ENCODE measurements around the gene KLHL18. TPM values are rescaled to one million over a fixed set of nuclear protein-coding genes. Genes with fewer than 3 reads are reported as not detected.
"Not testable (repeated sequence)": the region's sequence is repeated elsewhere in the genome, so short reads cannot be mapped to it uniquely, and the experiment has no call there.

KLHL18 gene
- total RNA-seq, 1 experiment from 2014 or later = 11.3 TPM

DNA sequence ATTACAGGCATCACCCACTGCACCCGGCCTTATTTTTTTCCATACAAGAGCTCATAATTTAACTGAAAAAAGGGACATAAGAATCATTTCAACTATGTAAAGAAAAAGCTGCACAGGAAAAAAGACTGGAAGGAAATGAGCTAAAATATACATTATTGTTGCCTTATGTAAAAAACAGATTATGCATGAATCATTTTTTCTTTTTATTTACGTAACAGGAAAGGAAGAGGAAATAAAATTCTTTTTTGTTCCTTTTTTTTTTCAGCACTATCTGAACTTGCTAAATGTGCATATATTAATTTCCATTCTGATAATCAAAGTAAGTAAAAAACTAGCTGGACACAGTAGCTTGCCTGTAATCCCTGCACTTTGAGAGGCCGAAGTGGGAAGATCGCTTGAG lies 12.2 kb upstream of the KLHL18 start:
- no peak for DNase-seq (ENCODE audit: extremely low read depth, low read depth)

DNA sequence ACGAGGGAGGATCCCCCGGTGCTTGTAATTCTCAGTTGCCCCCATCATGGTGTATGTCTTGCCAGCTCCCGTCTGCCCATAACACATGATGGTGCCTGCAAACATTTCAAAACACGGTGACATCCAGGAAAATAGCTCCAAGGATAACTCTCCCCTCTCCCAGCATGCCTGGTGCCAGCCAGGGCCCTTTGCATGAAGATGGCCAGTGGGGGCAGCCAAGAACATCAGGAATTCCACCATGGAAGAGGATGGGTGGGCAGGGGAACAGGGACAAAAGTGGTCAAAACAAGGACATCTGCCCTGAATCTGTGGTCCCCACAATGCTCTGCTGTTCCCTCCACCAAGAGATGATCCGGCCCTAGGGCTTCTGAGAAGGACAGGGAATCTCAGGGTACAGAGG lies 9.2 kb upstream of the KLHL18 start:
- no peak for DNase-seq (ENCODE audit: extremely low read depth, low read depth)

DNA sequence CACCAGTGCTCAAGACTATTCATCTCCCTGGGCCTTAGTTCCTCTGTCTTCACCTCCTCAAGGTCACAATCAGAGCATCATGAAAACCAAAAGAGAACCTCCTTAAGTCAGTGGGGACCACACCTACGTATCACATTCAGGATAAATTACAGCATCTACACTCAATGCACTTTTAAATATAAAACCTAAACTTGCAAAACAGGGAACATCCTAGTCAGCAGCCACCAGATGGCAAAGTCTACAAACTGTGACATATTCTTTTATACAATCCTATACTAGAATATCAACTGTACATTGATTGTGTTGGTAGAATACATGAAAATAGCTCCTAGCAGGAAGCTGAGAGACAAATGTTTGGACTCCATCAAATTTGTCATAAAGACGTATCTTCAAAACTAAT lies 8.1 kb upstream of the KLHL18 start:
- DNase-seq (ENCODE audit: extremely low read depth, low read depth) = no peak

DNA sequence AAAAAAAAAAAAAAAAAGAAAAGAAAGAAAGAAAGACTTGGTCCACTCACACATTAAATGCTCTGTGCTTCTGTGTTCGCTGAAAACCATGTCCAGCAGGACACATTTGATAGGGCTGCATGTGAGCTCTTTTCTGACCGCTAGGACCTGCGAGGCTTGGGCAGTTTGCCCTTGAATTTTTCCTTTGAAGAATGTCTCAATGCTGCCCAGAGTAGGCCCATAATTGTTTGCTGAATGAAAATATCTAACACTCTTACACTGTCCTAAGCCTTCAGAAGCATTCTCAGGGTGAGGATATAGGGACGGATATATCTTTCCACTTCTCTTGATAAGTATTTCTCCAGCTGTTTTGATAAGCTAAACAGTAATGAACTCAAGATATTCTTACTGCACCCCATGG lies 6.2 kb upstream of the KLHL18 start:
- DNase-seq (ENCODE audit: extremely low read depth, low read depth) = no peak

DNA sequence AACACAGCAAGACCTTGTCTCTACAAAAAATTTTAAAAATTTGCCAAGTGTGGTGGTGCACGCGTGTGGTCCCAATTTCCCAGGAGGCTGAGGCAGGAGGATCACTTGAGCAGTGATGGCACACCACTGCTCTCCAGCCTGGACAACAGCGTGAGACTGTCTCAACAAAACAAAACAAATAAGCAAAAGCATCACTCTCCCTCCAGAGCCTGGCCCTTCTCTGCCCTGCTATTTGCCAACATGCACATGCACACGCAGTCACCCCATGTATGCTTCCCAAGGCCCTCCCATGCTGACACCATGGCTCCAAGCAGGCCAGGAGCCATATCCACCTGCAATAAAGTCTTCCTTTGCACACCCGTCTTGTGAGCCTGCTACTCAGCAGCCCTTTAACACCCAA lies 2.2 kb upstream of the KLHL18 start:
- no peak for DNase-seq (ENCODE audit: extremely low read depth, low read depth)

DNA sequence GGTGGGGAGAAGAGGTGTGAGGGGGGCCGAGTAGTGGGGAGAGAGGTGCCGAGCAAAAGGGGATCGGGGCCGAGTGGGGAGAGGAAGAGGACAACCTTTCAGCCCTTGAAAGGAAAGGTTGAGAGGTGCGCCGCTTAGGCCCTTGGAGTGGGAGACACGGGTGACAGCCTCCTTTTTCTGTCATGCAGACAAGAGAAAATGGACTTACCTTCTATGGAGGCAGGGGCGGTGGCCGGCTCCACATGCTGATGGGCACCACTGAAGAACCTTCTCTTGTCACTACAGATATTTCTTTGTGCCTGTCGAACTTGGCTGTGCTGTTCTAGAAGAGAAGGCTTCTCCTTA lies 421 bp downstream of the KLHL18 start:
- no peak for DNase-seq (ENCODE audit: extremely low read depth, low read depth)

DNA sequence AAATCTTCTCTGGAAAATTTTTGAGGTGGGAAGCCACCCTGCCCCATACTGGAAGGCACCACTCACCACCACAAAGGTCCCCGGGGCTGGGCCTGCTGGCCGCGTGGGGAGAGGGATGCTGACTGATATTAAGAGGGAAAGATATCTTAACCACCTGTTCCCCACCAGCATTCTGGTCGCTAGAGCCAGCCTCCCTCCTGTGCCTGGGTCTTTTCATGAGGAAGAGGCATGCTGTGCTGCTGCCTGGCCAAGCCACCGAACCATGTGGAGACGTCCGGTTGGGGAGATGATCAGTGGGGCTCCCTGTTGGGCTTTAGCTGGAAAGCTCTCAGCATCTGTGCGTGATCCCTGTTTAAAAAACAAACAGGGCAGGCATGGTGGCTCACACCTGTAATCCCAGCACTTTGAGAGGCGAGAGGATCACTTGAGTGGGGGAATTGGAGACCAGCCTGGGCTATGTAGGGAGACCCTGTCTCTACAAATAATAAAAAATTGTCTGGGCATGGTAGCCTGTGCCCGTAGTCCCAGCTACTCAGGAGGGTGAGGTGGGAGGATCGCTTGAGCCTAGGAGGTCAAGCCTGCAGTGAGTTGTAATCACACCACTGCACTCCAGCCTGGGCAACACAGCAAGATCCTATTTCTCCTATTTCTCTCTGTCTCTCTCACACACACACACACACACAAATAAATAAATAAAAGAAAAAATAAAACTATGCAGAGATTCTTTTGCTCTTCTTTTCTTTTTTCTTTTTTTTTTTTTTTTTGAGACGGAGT lies 1.0 kb downstream of the KLHL18 start:
- no peak for DNase-seq (ENCODE audit: extremely low read depth, low read depth)

DNA sequence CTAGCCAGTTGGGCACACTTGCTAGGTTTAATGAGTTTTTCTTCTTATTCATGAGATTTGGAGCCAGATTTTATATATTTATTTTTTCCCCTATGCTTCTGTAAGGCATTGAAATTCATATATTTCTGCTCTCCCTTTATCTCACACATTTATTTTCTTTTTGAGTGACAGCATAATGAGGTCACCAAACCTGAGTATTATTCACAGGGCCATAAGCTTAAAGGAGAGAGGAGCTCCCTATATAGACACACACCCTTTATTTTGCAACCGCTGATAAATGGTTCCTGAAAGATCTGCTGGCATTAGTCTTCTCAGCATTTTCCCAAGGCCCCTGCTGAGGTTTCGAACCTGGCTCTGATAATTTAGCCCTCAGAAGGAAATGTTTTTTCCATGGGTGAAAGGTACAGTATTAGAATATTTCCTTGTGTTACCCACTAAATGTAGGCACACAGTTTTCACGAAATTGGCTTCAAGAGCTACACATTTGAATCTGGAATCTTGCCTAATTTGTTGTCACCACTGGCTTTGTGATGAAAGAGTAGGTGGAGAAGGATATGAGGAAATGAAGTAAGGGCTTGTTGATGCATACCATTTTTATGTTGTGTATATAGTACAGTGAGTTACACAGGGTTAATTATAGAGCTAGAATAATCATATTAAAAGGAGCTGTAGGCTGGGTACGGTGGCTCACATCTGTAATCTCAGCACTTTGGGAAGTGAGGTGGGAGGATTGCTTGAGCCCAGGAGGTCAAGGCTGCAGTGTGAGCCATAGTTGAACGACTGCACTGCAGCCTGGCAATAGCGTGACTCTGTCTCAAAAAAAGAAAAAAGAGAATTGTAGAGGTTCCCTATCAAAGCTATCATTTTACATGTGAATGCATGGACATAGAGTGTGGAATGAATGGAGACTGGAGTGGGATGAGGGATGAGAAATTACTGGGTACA lies 6.5 kb downstream of the KLHL18 start:
- no peak for DNase-seq (ENCODE audit: extremely low read depth, low read depth)

DNA sequence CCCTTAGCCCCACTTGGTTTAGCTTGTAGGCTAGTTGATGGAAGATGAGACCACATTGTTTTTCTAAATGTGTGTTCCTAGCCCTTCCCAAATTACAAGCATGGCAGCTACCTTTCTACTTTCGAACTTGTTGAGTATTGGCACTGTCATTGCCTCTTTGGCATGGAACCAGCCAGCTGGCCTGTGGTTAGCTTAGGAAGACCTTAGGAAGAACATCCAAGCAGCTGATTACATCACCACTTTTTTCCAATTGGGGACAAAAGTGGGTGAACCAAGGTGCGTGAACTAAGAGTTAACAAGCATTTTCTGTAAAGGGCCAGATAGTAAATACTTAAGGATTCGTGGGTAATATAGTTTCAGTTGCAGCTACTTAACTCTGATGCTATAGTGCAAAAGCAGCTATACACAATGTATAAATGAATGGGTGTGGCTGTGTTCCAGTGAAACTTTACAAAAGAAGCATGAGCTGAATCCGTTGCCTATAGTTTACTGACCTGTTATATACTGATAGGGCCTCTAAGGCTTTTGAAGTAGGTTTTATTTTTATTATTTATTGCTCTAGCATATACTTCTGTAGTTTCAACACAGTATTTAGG lies 8.5 kb downstream of the KLHL18 start:
- DNase-seq (ENCODE audit: extremely low read depth, low read depth) = no peak

DNA sequence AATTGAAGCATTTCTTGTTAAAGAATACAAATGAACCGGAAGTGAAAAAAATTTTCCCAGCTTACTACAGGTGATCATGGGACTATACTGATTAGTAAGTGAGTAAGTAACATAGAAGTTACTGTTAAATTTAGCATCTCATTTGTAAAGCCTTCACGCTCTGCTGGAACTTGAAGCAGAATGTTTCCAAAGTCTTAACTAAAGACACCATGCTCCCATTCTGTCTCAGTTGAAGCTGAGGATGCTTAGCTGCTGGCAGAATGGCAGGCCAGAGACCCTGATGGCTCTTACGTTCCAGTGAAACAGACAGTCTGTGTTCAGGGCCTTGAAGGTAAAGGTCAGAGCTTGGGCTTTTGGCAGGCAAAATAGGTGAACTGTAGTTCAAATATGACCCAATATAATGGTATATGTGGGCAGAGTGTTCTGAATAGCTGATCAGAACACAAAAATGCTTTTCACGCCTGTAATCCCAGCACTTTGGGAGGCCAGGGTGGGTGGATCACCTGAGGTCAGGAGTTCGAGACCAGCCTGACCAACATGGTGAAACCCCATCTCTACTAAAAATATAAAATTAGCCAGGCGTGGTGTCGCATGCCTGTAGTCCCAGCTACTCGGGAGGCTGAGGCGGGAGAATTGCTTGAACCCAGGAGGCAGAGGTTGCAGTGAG lies 9.1 kb downstream of the KLHL18 start:
- DNase-seq (ENCODE audit: extremely low read depth, low read depth) = not testable (repeated sequence)

DNA sequence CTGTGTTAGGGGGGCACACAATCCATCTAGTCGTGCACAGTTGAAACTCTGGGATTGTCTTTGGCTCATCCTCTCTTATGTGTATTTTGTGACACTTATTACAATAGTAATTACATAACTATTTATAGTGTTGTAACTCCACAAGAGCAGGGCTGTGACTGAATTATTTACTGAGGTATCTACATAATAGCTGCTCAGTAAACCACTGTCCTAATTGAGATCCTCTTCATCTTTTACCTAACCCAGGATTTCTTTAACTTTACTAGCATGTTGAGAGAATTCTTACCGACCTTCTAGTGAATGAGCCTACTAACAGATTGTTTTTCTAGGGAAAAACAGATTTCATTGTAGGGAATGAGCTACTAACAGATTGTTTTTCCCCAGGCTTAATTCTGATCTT lies 11.1 kb downstream of the KLHL18 start:
- no peak for DNase-seq (ENCODE audit: extremely low read depth, low read depth)

DNA sequence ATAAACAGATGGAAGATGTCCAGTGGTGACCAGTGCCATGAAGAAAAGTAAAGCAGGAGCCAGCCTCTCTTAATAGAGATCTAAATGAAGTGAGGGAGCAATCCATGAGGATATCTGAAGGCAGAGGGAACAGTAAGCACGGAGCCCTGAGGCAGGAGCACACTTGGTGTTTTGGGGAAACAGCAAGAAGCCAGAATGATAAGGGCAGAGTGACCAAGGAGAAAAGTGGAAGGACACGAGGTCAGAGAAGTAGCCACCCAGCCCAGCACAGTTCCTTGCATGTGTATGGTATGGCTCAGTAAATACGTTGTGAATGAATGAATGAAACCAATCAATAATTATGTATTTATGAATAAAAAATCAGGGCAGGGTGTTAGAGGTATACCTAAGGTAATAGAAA lies 11.6 kb downstream of the KLHL18 start:
- DNase-seq (ENCODE audit: extremely low read depth, low read depth) = no peak

DNA sequence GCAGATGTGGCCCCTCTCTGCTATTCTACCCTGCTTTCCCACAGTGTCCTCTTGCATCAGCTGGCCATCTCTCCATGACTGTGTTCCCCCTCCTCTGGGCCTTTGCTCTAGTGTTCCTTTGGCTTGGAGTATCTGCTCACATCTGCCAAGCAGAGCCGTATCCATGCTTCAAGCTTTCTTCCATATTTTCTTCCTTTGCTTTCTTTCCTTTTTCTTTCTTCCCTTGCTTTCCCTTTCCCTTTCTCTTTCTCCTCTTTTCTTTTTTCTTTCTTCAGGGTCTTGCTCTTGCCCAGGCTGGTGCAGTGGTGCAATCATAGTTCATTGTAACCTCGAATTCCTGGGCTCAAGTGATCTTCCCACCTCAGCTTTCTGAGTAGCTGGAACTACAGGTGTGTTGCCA lies 12.6 kb downstream of the KLHL18 start:
- no peak for DNase-seq (ENCODE audit: extremely low read depth, low read depth)

DNA sequence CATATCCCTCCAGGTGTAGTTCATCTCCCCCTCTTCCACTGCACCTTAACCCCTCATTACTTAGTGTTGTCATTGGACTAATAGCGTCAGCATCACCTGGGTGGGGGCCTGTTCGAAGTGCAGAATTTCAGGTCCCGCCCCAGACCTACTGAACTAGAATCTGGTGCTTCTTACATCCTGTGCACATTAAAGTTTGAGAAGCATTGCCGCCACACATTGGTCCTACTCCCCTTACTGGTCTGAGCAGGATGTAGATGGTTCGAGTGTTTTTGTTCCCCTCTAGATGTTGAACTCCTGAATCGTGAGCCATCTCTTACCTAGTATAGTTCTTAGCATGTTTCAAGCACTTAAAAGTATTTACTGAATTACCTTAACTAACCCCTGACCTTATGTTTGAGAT lies 13.2 kb downstream of the KLHL18 start:
- DNase-seq (ENCODE audit: extremely low read depth, low read depth) = no peak

DNA sequence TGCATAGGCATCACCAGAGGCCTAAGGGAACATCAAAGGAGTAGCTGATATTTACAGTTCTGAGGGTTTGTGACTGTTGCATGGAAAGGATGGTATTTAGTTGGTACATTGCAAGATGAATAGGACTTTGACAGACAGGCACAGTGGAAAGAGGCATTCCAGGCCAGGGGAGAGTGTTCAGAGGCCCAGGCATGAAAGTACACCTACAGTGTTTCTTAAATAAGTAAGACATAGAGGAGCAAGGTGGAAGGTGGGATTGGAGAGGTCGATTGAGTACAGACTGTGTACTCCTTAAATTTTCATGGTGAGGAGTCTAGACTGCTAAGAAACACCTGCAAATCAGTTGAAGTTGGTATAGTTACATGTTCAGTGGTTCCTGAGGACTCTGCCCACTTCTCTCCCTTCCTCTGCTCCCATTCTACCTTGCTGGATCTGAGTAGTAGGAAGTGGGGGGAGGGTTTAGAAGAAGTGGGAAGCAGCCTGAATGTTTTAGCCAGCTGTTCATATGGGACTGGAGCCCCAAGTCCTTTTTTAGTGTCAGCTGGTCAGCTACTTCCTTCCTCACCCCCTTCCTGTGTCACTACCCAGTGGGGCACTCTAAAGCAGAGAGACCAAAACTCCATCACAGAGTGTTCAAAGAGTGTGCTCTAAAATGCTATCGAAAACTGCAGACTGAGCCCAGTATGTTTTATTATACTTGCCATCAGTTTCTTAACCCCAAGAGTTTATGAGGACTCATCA lies 14.0 kb downstream of the KLHL18 start:
- no peak for DNase-seq (ENCODE audit: extremely low read depth, low read depth)

DNA sequence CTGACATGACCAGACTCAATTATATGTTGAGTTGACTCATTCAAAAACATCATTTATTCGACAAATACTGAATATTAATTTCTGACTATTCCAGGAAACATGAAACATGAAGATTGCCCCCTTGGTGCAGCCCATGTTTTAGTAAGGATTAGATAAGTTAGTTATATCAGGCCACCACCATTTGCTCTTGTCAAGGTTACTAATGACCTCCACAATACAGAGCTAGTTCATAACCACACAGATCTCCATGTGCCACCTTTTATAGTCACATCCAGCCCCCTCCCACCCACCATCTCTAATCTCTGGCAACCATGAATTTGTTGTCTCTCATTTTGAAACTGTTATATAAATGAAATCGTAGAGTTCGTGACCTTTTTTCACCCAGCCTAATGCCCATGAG lies 15.7 kb downstream of the KLHL18 start:
- no peak for DNase-seq (ENCODE audit: extremely low read depth, low read depth)

DNA sequence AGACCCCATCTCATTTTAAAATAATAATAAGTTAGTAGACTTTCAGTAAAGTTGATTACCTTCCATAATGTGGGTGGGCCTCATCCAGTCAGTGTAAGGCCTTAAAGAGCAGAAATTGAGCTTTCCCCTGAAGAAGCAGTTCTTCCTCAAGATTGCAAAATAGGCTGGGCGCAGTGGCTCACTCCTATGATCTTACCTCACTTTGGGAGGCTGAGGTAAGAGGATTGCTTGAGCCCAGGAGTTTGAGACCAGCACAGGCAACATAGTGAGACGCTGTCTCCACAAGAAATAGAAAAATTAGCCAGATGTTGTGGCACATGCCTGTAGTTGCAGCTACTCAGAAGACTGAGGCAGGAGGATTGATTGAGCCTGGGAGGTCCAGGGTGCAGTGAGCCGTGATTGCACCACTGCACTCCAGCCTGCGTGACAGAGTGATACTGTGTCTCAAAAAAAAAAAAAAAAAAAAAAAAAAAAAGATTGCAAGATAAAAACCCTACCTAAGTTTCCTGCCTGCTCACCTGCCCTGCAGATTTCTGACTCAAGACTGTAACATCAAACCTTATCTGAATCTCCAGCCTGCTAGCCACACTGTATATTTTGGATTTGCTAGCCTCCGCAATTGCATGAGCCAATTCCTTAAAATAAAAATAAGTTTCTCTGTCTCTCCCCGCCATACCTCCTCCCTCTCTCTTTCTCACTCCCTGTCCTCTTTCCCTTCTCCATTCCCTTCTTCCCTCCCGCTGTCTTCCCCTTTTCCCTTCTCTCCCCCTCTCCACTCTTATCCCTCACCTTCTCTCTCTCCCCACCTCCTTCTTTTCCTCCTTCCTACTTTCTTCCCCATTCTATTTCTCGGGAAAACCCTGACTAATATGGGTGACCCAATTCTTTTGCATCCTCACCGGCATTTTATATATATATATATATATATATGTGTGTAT lies 16.9 kb downstream of the KLHL18 start:
- DNase-seq (ENCODE audit: extremely low read depth, low read depth) = no peak

DNA sequence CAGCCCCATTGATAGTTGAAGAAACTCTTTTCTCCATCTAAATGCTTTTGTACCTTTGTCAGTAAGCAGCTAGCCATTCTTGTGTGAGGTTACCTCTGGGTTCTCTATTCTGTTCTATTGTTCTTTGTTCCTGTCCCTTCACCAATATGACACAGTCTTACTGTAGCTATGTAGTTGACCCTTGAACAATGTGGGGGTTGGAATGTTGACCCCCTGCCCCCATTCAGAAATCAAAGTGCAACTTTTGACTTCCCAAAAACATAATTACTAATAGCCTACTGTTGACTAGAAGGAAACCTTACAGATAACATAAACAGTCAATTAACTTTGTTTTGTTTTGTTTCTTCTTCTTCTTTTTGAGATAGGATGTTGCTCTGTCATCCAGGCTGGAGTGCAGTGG lies 18.7 kb downstream of the KLHL18 start:
- DNase-seq (ENCODE audit: extremely low read depth, low read depth) = no peak

DNA sequence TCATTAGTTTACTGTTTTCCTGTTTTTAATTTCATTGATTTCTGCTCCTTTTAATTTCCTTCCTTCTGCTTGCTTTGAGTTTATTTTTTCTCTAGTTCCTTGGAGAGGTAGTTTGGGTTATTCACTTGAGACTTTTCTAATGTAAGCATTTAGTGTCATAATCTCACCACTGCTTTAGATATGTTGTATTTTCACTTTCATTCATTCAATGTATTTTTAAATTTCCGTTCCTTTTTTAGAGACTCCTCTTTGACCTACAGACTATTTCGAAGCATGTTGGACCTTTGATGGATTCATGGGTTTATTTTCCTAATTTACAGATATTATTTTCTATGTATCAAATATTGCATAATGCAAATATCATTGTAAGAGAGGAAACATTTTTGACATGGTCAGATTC lies 23.3 kb downstream of the KLHL18 start:
- no peak for DNase-seq (ENCODE audit: extremely low read depth, low read depth)
